Esophagus muscularis mucosa (tissue), 4 donors: ENCODE data around the gene EPHA4. TPM values are rescaled to one million over a fixed set of nuclear protein-coding genes. Genes with fewer than 3 reads are reported as not detected.

ENCODE experiments used
- DNase-seq: peaks from one replicate; pipeline ENCODE4 v3.0.0-alpha.2; 2017; ENCODE audit errors: extremely low spot score
- H3K27ac ChIP-seq, 4 donors: fragments of 200-600 bp; sonication (generic); replicated peaks in 1 of 4; 1 replicate in 3 of 4; 2 replicates in 1 of 4; pipeline ENCODE4 v1.5.1; 2016 to 2019; ENCODE audit warnings: mild to moderate bottlenecking in 1 of 4
- H3K27me3 ChIP-seq, 4 donors: fragments of 200-600 bp; sonication (generic); one replicate each; pipeline versions ENCODE4 v1.5.1 to v1.6.0; 2016 to 2019
- H3K36me3 ChIP-seq, 4 donors: fragments of 200-600 bp; sonication (generic); one replicate each; pipeline ENCODE4 v1.5.1; 2016 to 2019
- H3K4me1 ChIP-seq, 4 donors: fragments of 200-600 bp; sonication (generic); one replicate each; pipeline ENCODE4 v1.5.1; 2016 to 2019
- H3K4me3 ChIP-seq, 4 donors: fragments of 200-600 bp; sonication (generic); 1 replicate in 2 of 4; 2 replicates in 2 of 4; pipeline ENCODE4 v1.5.1; 2016 to 2019; ENCODE audit warnings: mild to moderate bottlenecking in 4 of 4, moderate library complexity in 1 of 4
- H3K9me3 ChIP-seq, 4 donors: fragments of 200-600 bp; sonication (generic); 1 replicate in 3 of 4; 2 replicates in 1 of 4; pipeline ENCODE4 v1.5.1; 2016 to 2019
- EP300 ChIP-seq: sonication (generic); formaldehyde crosslinking; IDR thresholded peaks from one replicate; pipeline ENCODE4 v1.6.1; 2017; ENCODE audit warnings: antibody characterized with exemption
- POLR2A ChIP-seq: fragments of 450-650 bp; IDR thresholded peaks from one replicate; pipeline ENCODE4 v1.6.1; 2017; ENCODE audit warnings: antibody characterized with exemption, moderate library complexity, mild to moderate bottlenecking, low read depth
- POLR2AphosphoS5 ChIP-seq, 2 donors: sonication (generic); formaldehyde crosslinking; IDR thresholded peaks; one replicate each; pipeline ENCODE4 v1.6.1; 2017; ENCODE audit warnings: antibody characterized with exemption in 2 of 2
- WGBS: methylation state at CpG from one replicate; pipeline ENCODE4 v1.1.5; 2018; 5-methylcytosine and 5-hydroxymethylcytosine counted together
- intact Hi-C: fragments of 100-400 bp; cut with DNase I; formaldehyde crosslinking; loops from one replicate; pipeline ENCODE4 v1.15.1; 2023
- total RNA-seq, 4 donors: library from RNA; depleted of rRNA; stranded (reverse); fragments of >200 nt; gene quantifications; one replicate each; pipeline versions ENCODE4 v1.1.0 to v1.2.1, GENCODE V29; 2016
- TF ChIP-seq, protein P1 (sequence below), 3 experiments: fragments of 200-600 bp in 2 of 3; fragments of 450-650 bp in 1 of 3; sonication (generic) in 2 of 3; IDR thresholded peaks; one replicate each; pipeline ENCODE4 v1.5.1; 2017 to 2019; ENCODE audit warnings: antibody characterized with exemption in 3 of 3, mild to moderate bottlenecking in 2 of 3, moderate library complexity in 1 of 3

EPHA4 gene
- total RNA-seq, 4 donors from 2014 or later: 15.4 to 25.9 (median 20.2) TPM

DNA sequence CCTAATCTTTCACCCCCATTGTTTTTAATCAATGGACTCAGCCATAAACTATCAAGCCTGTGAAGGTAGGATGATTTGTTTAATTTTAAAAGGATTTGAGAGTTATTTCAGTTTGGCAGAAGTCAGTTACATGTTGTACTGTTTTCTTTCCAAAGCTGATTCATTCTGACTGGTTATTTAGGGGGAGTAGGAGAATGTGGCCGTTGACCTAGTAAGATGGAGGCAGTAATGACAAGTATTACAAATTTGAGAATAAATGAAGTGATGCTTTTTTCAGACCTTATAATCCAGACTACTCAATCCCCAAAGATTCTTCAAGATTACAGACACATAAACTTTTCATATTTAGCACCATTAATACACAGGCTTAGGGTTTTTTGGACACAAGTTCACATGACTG, 4.3 kb downstream of the EPHA4 start:
- no peak overlapping the region for H3K27ac ChIP-seq
- intact Hi-C loops: no loop called here
- H3K4me1 ChIP-seq: peaks cover 16 to 38% (median 29%) of the 10 kb centered on the region in 4 donors
- TF ChIP-seq POLR2AphosphoS5 (IDR thresholded peaks at IDR 0.05) (no peak), EP300 (no peak), POLR2A (no peak)
- TF ChIP-seq, protein P1, sequence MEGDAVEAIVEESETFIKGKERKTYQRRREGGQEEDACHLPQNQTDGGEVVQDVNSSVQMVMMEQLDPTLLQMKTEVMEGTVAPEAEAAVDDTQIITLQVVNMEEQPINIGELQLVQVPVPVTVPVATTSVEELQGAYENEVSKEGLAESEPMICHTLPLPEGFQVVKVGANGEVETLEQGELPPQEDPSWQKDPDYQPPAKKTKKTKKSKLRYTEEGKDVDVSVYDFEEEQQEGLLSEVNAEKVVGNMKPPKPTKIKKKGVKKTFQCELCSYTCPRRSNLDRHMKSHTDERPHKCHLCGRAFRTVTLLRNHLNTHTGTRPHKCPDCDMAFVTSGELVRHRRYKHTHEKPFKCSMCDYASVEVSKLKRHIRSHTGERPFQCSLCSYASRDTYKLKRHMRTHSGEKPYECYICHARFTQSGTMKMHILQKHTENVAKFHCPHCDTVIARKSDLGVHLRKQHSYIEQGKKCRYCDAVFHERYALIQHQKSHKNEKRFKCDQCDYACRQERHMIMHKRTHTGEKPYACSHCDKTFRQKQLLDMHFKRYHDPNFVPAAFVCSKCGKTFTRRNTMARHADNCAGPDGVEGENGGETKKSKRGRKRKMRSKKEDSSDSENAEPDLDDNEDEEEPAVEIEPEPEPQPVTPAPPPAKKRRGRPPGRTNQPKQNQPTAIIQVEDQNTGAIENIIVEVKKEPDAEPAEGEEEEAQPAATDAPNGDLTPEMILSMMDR (IDR thresholded peaks at IDR 0.05): no peak
- DNase-seq: no peak
- 62% methylated on average over 1 of the region's 1 CpG for WGBS
- no peaks in the 10 kb centered on the region for H3K9me3 ChIP-seq
- H3K27me3 ChIP-seq: peaks cover 0 to 28% (median 6%) of the 10 kb centered on the region in 4 donors
- peaks cover 0 to 10% (median 3%) of the 10 kb centered on the region in 4 donors for H3K36me3 ChIP-seq
- H3K4me3 ChIP-seq: no peak overlapping the region

DNA sequence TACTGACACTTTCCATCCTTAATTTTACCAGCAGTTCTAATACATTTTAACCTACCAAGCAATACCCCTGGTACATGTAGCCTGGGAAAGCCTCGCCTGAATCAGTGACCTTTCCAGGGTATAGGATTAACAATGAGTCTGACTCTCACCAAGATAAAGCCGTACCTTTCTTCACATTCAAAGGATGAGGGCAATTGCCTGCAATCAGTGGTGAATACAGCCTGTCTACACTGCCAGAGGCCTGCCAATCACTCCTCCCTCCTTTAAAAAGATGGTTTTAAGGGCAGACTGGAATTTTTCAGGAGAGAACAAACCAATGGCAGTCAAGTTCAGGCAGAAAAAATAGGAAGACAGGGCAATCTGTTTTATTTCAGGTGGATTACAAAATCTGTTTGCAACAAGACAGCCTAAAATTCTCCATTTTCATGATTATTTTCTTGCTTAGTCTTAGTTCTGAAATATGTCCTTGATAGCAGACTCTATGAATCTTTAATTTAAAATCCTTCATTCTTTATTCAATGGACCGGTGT, 4.8 kb downstream of the EPHA4 start:
- peaks cover 16 to 33% (median 27%) of the 10 kb centered on the region in 4 donors for H3K4me1 ChIP-seq
- DNase-seq: no peak
- WGBS: 88% methylated on average over 3 of the region's 3 CpGs
- no peak overlapping the region for H3K4me3 ChIP-seq
- TF ChIP-seq POLR2A (no peak), EP300 (no peak), POLR2AphosphoS5 (IDR thresholded peaks at IDR 0.05) (no peak)
- TF ChIP-seq, protein P1 (IDR thresholded peaks at IDR 0.05): no peak
- no peak overlapping the region for H3K27ac ChIP-seq
- H3K36me3 ChIP-seq: peaks cover 0 to 10% (median 3%) of the 10 kb centered on the region in 4 donors
- peaks cover 0 to 28% (median 6%) of the 10 kb centered on the region in 4 donors for H3K27me3 ChIP-seq
- intact Hi-C loops: no loop called here
- no peaks in the 10 kb centered on the region for H3K9me3 ChIP-seq

DNA sequence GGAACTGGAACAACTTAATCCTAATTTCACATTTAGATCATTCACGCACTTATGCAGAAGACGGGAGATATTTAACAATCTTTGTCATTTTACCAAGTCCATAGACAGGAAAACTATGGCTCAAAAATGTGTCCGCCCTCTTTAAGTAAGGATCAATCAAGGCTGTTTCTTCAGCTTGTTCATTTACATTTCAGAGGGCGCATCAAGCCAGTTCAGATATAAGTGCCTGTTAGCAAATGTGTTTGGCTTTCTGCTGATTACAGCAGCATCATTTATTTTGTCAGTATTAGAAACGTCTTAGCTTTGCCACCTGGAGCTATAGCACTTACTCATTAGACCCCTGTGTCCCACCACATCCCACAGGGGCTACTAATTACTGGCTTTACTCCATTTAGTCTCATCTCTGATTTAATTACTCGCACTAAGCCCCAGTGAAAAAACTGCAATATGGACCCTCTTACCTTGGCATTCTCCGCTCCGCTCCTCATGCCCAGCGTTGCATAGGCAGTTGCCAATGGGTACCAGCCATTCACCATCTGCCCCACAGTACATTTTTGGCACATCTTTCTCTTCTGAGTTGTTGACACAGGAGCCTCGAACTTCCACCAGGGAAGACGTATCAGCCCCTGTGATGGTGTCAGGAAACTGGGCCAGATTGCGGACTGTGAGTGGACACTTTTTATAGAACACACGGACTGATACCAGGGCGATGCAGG, 8.7 kb downstream of the EPHA4 start:
- 94% methylated on average over 13 of the region's 14 CpGs for WGBS
- Histone ChIP-seq H3K4me1 (peaks cover 0 to 5% (median 0%) of the 10 kb centered on the region in 4 donors), H3K36me3 (peaks cover 0 to 10% (median 3%) of the 10 kb centered on the region in 4 donors), H3K9me3 (no peaks in the 10 kb centered on the region), H3K4me3 (no peak overlapping the region), H3K27me3 (peaks cover 0 to 4% (median 0%) of the 10 kb centered on the region in 4 donors), H3K27ac (no peak overlapping the region)
- no peak for DNase-seq
- no peak for TF ChIP-seq POLR2AphosphoS5 (IDR thresholded peaks at IDR 0.05)
- TF ChIP-seq POLR2A: no peak
- TF ChIP-seq, protein P1 (IDR thresholded peaks at IDR 0.05): no peak
- no peak for TF ChIP-seq EP300
- intact Hi-C loops: no loop called here

DNA sequence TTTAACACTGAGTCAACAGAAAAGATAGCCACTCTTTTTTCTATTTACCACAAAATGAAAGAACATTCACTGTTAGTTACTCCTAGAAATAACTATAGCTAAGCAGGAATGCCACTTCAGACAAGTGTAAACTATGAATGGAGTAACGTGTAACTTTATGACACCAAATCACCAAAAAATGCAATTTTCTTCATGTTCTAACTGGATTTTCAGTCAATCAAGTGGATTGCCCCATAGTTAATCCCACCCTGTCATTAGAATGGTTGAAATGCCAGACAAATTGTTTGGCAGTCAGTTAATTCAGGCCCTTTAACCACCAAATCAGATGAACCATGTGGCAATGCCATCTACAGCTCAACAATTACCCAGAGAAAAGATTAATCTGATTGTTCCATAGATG, 9.9 kb downstream of the EPHA4 start:
- Histone ChIP-seq H3K4me3 (no peak overlapping the region), H3K36me3 (peaks cover 0 to 10% (median 3%) of the 10 kb centered on the region in 4 donors), H3K9me3 (no peaks in the 10 kb centered on the region), H3K27me3 (no peaks in the 10 kb centered on the region), H3K27ac (no peak overlapping the region), H3K4me1 (no peaks in the 10 kb centered on the region)
- 97% methylated on average over 1 of the region's 1 CpG for WGBS
- intact Hi-C loops: no loop called here
- no peak for DNase-seq
- TF ChIP-seq EP300 (no peak), POLR2AphosphoS5 (IDR thresholded peaks at IDR 0.05) (no peak), POLR2A (no peak)
- TF ChIP-seq, protein P1 (IDR thresholded peaks at IDR 0.05): no peak
